NCI-H1694 treated with DMSO at 0.1 percent for 48 hours (cell line): Measurements from ENCODE around the gene RFX1.

ENCODE experiments used
- DNase-seq: peaks from one replicate; lab custom pipeline; 2025; lab: John Stamatoyannopoulos, UW

RFX1 gene

DNA sequence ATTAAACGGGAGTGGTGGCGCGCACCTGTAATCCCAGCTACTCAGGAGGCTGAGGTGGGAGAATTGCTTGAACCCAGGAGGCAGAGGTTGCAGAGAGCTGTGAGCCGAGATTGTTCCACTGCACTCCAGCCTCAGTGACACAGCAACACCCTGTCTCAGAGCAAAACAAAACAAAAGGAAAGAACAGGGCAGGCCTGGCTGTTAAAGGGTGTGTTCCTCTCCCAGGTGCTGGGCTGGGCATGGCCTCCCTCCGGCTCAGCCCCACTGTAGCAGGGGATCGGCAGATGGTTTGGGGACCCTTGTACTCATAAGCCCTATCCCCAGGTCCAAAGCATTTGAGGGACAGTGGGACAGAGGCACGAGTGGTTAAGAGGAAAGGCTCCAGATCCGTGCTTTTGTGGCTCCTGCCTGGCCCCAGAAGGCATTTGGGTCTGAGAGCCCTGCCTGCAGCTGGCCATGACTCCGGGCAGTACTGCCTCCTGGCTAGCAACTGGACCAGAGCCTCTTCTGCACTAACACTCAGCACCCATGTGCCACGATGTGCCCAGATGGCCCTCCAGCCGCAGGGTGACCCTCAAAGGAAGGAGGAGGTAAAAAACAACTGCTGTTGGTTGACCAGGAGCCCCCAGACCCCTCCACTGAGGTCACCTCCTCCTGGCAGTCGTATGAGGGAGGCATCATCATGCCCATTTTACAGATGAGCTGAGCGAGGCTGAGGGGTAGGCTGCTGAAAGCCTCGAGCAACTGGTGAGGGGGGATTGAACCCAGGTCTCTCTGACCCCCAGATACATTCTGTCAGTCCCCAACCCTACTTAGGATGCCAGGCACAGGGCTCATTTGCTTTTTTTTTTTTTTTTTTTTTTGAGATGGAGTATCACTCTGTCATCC lies 10.0 kb downstream of the RFX1 start:
- DNase-seq: no peak

DNA sequence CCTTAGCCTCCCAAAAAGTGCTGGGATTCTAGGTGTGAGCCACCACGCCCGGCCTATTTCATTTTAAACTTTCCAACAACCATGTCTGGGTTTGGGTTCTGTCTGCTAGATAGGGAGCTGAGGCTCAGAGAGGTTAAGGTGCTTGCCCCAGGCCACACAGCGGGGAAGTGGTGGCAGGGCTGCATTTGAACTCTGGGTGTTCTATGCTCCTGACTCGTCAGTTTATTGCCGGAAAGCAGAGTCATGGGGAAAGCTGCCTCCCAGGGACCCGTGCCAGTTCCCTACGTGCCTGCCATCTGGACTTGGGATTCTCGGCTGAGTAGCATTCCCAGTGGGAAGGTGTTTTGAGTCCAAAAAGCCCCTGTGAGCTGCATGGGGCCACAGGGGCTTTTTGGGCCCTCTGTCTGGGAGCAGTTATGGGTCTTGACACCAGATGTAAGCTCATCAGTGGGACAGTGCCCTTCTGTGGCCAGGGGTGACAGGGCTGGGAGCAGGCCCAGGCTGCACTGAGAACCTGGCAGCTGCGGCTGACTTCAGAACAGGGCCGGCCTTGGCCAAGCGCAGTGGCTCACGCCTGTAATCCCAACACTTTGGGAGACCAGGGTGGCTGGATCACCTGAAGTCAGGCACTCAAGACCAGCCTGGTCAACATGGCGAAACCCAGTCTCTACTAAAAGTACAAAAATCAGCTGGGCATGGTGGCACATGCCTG lies 10.9 kb downstream of the RFX1 start:
- peak; percentile 68 for DNase-seq

DNA sequence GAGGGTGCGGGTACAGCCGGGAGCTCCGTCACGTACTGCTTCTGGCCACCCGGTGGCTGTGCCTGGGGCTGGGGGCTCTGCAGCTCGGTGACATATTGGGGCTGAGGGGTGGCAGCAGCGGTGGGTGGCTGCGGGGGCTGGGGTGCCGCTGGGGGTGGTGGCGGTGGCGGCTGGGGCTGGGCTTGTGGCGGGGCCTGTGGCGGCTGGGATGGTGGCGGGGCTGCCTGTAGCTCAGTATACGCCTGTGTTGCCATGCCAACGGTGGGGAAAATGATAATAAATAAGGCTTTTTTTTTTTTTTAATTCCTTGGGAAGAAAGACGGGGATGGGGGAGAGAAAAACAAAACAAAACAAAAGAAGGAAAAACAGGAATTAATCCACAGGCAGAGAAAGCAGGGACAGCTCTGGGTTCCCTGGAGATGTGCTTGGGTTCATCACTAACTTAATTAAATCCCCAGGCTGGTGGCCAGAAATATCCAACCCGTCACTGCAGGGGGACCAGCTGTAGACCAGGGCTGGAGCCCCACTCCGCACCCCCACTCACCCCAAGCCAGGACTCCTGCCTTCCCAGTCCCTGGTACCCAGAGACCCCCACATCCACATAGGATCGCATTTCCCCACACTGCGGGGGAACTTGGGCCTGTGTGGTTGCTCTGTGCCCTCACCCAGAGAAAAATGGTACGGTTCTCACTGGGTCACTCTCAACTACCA lies 12.4 kb downstream of the RFX1 start:
- no peak for DNase-seq

DNA sequence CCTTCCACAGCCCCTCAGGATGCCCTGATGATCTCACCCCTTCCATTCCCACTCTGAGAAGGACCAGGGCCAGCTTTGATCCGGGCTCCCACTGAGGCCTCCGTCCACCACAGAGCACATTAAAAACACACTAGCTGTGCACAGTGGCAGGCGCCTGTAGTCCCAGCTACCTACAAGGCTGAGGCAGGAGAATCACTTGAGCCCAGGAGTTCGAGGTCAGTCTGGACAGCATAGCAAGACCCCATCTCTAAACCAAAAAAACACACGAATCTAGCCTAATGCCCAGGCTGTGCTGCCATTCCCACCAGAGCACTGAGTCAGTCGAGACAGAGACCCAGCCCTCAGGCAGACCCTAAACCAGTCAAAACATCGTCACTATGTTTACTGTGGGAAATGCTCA lies 14.1 kb downstream of the RFX1 start:
- no peak for DNase-seq

DNA sequence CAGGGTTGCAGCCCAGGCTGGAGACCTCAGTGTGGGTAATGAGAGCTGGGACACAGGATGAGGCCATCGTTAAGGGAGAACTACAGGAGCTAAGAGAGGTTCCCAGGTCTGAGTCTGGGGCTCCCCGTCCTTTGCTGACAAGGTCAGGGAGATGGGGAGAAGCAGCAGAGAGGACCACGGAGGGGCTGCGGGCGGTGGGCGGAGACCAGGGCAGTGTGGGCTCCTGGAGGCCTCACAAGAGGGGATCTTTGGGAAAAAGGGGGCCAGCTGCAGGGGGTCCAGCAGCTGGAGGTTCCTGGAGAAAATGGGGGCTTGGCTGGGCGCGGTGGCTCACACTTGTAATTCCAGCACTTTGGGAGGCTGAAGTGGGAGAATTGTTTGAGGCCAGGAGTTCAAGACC lies 16.0 kb downstream of the RFX1 start:
- no peak for DNase-seq

DNA sequence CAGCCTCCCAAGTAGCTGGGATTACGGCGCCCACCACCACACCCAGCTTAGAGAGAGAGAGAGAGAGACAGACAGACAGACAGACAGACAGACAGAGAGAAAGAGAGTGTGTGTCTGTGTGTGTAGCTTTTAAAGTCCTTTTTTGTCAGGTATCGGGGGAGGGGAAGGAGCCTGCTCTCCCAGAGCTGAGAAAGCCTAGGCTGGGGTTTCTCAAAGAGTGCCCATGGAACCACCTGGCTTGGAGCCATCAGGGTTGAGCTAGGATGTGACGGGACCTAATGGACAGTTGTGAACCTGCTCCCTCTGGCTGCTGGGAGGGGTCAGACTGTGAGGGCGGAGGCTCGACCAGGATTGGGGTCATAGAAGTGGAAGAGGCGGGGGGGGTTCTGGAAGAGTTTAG lies 16.6 kb downstream of the RFX1 start:
- DNase-seq: no peak

DNA sequence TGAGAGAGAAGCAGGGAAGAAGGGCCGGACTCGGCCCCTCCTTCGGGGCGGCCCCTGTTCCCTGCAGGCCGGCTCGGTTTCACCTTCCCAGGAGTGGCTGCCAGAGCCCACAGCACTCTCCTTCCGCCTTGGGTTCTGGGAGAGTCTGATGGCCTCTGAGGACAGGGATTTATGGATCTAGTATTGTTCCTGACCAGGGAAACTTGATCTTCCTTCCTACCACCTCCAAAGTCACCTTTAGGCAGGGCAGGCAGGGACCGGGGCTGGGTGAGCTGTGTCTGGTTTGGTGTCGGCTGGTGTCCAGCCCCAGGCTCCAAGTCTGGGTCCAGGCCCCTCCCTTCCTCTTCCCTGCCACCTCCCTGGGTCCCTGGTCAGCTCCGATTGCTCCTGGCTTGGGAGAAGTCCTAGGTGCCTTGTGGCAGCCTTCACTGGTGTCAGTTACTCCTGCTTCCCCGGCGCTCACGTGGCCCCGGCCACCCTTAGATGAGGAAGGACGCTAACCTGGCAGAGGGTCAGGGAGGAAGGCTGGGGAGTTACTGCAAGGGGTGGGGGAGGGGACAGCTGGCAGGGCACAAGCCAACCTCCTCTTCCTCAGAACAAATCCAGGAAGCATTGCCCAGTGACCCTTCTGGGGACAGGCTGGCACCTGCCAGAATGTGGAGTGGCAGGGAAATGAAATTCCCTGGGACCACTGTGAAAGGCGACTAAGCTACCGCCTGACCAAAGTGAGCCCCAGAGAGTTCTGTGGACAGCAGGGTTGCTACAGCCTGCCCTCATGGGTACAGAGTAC lies 18.8 kb downstream of the RFX1 start:
- no peak for DNase-seq

DNA sequence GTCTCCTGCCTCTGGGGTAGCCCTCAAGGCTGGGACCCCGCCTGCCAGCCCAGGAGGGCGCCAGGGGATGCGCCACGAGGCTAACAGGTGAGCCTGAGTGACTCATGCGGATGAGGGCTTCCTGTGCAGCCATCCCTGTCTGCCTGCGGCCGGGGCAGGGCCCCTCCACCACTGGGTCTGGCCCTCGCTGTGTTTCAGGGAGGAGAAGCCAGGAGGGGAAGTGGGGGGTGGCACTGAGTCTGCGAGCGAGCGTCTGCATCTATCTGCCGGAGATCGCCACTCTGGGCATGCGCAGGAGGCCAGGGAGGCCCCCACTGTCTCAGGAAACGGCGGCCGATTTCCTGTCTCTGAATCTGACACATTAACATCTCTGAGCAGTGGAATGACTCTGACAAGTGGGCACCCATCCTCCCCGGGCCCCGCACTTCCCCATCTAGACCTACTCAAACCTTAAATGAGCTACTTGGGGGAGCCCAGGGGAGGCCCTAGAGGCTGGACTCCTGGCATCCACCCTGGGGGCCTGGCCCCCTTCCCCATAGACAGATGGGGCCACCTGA lies 19.7 kb downstream of the RFX1 start:
- DNase-seq: no peak

DNA sequence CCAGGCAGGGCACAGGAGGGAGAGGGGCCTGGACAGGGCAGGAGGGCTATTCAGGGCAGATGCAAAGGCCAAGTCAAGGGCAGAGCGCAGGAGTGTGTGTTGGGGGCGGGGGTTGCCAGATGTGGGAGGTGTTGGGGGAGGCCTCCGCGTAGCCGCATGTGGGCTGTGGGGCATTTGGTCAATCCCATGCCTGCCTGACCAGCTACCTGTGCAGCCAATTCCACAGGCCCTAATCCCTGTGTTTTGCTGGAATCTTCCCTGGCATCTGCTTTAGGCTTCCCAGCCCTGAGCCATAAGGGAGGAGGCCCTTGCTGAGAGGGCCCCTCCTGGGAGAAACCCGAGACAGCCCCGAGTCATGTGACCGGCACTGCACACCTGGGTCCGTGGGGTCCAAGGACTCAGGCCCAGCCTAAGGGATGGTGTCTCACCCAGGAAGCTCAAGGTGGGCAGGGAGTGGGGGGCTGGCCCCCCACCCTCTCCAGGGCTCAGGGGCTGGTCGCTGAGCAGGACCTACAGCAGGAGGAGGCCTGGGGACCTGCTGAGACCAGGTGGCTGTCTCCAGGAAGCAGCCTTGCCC lies 20.3 kb downstream of the RFX1 start:
- no peak for DNase-seq

DNA sequence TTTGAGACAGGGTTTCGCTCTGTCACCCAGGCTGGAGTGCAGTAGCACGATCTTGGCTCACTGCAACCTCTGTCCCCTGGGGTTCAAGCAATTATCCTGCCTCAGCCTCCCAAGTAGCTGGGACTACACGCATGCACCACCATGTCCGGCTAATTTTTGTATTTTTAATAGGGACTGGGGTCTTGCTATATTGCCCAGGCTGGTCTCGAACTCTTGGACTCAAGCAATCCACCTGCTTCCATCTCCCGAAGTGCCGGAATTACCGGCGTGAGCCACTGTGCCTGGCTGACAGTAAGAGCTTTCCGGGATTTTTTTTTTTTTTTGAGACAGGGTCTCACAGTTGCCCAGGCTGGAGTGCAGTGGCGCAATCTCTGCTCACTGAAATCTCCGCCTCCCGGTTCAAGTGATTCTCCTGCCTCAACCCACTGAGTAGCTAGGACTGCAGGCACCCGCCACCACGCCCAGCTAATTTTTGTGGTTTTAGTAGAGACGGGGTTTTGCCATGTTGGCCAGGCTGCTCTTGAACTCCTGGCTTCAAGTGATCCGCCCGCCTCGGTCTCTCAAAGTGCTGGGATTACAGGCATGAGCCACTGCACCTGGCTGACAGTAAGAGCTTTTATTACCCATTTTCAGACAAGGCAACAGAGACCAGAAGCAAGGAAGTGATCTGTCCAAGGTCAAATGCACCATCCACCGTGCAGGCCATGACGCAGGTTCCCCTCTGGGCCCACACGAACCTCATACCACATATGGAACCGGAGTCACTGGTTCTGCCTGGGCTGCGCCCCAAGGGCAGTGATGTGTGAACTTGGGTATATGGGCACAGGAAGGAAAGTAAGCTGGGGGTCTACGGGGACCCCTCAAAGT lies 21.0 kb downstream of the RFX1 start:
- DNase-seq: no peak

DNA sequence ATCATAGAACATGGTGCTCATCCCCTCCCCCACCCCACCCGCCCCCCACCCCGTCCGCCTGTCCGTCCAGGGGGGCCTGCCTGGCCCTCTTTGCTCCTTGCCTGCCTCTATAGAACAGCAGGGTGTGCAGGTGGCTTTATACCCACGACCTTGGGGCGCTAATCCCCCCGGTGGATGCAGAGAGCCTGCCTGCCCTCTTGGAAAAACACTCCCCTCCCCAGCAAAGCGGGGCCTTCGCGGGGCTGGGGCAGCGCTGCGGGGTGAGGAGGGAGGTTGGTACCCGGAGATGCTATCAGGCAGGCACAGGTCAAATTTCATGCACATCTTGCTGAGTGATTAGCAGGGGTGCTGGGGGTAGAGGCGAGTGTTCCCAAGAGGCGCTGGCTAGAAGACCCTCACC lies 21.9 kb downstream of the RFX1 start:
- DNase-seq: no peak

DNA sequence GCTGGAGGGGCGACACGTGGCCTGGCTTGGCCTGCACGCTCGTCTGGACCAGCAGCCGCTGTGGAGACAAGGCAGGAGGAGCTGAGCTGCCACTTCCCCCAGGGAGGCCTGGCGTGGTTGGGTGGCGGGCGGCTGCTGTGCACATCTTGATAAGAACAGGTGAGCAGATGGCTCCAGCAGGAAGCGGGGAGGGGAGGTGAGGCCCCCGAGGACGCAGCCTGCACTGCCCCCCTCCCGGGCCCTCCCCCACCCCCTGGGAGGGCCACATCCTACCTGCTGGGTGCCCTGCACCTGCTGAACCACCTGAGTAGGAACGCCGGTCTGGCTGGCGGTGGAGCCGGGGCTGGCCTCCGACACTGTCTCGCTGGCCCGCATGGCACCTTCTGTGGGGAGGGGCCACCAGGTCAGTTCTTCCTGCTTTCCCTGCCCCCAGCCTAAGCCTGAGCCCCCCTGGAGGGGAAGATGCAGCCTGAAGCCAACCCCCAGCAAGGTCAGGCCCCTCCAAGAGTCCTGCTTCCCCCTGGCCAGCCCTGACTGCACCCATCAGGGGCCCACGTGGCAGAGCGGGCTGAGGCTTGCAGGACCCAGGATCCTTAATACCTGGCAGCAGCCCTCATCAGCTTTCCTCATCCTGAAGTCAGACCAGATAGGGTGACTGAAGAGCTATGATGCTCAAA lies 22.8 kb downstream of the RFX1 start:
- DNase-seq: no peak

DNA sequence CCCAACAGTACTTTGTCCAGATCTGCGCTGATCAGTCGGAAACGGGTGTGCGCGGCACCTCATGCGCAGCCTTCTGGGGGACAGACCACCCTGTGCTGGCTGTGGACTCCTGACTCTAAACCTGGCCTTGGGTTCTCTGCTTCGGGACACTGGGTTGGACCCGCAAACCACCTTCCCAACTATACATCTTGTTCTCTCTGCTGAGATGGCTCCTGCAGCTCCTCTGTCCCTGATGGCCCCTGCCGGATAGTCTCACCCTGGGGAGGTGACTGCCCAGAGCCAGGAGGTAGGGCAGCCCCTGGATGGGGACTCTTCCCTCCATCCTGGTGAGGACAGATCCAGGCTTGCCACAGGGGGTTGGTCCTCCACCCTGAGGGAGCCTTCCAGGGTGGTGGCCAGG lies 23.3 kb downstream of the RFX1 start:
- DNase-seq: no peak

DNA sequence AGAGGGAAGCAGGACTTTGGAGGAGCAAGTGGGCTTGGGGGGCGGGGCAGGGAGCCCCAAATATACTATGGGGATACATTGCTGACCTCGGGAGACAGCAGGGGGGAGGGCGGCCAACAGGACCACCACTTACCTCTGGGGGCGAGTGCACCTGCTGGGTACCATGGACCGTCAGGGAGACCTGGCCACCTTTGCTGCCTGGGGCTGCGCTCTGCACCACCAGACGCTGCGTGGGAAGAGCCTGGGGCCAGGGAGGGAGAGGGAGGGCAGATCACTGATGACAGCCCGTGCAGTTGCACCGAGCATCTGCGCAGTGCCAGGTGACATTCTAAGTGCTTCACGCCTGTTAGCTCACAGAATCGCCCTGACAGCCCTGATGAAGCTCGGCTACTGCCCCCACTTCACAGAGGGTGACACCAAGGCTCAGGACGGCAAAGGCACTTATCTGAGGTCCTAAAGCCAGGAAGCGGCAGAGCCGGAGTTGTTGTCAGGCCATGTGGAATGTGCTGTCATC lies 24.1 kb downstream of the RFX1 start:
- DNase-seq: no peak

DNA sequence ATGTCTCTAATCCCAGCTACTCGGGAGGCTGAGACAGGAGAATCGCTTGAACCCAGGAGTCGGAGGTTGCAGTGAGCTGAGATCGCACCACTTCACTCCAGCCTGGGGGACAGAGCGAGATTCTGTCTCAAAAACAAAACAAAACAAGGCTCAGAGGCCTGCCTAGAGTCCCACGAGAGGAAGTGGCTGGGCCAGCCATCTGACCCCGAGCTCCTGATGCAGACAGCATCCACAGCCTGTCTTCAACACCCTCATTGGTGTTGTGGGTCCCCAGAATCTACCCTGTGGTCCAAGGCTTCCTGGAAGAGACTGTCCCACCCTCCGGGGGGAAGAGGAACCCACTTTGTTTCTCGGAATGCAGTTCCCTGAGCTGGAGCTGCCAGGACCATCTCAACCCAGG lies 24.7 kb downstream of the RFX1 start:
- no peak for DNase-seq

DNA sequence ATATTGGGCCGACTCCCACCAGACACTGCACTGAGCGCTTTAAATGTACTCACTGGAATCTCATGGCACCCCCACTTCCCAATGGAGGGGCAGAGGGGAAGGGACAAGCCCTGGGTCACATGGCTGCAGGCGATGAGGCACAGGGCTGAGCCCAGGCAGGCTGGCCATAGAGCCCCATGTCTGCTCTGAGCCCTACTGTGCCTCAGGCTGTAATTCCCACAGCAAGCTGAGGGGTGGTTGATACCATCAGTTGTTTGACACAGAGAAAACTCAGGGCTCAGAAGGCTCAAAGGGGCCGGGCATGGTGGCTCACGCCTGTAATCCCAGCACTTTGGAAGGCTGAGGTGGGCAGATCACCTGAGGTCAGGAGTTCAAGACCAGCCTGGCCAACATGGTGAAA lies 25.1 kb downstream of the RFX1 start:
- no peak for DNase-seq

DNA sequence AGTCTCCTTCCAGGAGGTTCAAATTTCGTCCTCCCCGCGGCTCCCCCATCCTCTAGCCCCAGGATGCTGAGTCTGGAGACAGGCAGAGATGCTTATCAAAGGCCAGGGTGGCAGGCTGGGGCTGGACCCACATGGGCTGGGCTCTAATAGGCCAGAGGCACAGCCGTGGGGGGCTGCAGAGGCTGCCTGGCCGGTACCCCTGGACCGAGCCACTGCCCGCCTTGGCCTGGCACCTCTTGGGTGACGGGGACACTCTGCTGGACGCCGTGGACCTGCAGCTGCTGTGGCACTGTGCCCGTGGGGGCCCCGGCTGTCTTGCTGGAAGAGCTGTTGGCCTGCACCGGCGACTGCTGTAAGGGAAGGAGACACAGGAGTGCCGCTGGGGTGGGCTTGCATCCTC lies 25.8 kb downstream of the RFX1 start:
- DNase-seq: no peak

DNA sequence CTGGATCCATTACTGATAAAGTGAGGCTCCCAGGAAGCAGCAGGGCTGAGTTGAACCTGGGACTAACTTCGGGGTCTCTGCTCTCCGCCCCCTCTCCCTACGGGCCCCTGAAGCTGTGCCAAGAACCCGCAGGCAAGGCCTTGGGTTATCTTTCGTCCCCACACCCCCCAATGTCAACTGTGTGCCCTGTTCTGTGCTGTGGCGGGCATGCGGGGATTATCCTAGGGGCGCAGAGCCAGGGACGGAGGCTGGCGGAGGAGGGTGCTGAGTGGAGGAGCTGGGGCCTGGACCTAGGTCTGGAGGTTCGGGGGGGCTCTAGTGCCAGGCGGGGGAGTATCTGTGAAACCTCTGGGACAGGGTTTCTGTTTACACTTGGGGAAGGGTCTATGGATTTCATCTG lies 26.4 kb downstream of the RFX1 start:
- no peak for DNase-seq

DNA sequence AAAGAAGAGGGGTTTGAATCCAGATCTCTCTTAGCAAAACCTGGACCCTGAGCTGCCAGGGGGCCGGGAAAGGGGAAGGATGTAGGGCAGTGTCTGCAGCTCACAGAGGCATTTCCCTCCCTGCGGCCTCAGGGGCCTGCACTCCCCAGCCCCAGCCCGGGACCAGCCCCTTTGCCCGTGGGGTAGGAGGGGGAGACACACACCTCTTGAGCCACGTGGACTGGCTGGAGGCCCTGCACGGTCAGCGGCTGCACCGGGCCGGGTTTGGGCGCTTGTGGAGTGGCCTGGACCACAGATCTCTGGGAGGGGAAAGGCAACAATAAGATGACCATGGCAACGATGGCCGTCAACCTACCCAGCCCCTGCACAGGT lies 26.9 kb downstream of the RFX1 start:
- no peak for DNase-seq
